Activated CD8-positive, alpha-beta T cell treated with anti-CD3 and anti-CD28 coated beads for 36 hours (primary cell): Measurements from ENCODE around the gene NAP1L1. TPM values are rescaled to one million over a fixed set of nuclear protein-coding genes. Genes with fewer than 3 reads are reported as not detected.

Experiments
- ATAC-seq: fragments of 200-7000 bp; cut with Tn5 transposase; one replicate; pipeline ENCODE4 v1.10.0; 2021; ENCODE audit warnings: mild to moderate bottlenecking, moderate library complexity
- CTCF ChIA-PET: fragments of 350-600 bp; sonication (Branson Sonifier 250); formaldehyde crosslinking; loops from one replicate; lab custom pipeline; 2021; ENCODE audit warnings: antibody characterized with exemption; lab: Charles Lee
- POLR2A ChIA-PET: fragments of 350-600 bp; sonication (Branson Sonifier 250); formaldehyde crosslinking; loops from one replicate; lab custom pipeline; 2021; ENCODE audit warnings: antibody characterized with exemption; lab: Charles Lee
- DNase-seq: peaks from one replicate; pipeline ENCODE4 v3.0.0-alpha.2; 2020
- H3K27ac Mint-ChIP-seq: one replicate; pipeline ENCODE4 v1.8.0; 2021; ENCODE audit warnings: mild to moderate bottlenecking, mixed read lengths
- H3K27me3 Mint-ChIP-seq: one replicate; pipeline ENCODE4 v1.8.0; 2021; ENCODE audit warnings: mixed read lengths
- H3K36me3 Mint-ChIP-seq: one replicate; pipeline ENCODE4 v1.8.0; 2021; ENCODE audit warnings: low read depth, mixed read lengths
- H3K4me1 Mint-ChIP-seq: one replicate; pipeline ENCODE4 v1.8.0; 2021; ENCODE audit warnings: low read depth, mixed read lengths
- H3K4me3 Mint-ChIP-seq: one replicate; pipeline ENCODE4 v1.8.0; 2021; ENCODE audit warnings: mild to moderate bottlenecking, moderate library complexity, mixed read lengths
- H3K9me3 Mint-ChIP-seq: one replicate; pipeline ENCODE4 v1.8.0; 2021; ENCODE audit warnings: mixed read lengths
- intact Hi-C: fragments of 100-400 bp; cut with micrococcal nuclease; formaldehyde crosslinking; loops from one replicate; pipeline ENCODE4 v1.10.0; 2022
- total RNA-seq, 2 experiments: library from RNA; stranded (reverse); gene quantifications; one replicate each; pipeline ENCODE4 v1.2.3, GENCODE V29; 2021
- TF ChIP-seq, protein P1 (sequence below): fragments of 200-600 bp; IDR thresholded peaks from one replicate; pipeline ENCODE4 v1.8.0; 2022; ENCODE audit warnings: antibody characterized with exemption, mild to moderate bottlenecking

Gene NAP1L1
- total RNA-seq, 2 experiments from 2014 or later = 1,090 to 1,104 TPM

DNA sequence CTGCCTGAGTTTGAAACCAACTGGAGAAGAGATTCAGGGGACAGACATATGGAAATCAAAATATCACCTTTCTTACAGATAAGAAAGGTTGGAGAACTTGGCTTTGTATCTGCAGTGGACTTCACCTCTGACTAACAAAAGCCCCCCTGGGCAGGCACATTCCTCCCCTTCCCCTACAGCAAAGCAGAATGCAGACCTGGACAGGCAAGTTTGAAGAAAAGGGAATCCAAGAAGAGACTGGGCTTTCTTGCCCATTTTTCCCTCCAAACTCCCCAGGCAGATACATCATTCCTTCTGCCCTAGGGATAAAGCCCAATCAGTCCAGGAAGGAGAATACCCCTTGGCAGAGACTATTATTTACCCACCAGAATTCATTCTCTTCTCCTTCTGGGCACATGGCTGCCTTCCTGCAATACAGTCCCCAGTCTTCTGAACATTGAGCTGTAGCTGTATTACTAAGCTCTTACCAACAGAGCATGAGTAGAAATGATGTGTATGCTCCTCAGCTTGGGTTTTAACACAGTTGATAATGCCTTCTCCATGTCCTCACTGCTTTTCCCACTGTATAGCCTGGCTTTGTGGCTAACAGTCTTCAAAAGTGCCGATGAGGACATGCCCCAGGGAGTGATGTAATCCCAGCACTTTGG lies 17.4 kb upstream of the NAP1L1 start:
- CTCF ChIA-PET = no interaction called here
- no peaks in the 10 kb centered on the region for H3K4me1 Mint-ChIP-seq
- TF ChIP-seq, protein P1, sequence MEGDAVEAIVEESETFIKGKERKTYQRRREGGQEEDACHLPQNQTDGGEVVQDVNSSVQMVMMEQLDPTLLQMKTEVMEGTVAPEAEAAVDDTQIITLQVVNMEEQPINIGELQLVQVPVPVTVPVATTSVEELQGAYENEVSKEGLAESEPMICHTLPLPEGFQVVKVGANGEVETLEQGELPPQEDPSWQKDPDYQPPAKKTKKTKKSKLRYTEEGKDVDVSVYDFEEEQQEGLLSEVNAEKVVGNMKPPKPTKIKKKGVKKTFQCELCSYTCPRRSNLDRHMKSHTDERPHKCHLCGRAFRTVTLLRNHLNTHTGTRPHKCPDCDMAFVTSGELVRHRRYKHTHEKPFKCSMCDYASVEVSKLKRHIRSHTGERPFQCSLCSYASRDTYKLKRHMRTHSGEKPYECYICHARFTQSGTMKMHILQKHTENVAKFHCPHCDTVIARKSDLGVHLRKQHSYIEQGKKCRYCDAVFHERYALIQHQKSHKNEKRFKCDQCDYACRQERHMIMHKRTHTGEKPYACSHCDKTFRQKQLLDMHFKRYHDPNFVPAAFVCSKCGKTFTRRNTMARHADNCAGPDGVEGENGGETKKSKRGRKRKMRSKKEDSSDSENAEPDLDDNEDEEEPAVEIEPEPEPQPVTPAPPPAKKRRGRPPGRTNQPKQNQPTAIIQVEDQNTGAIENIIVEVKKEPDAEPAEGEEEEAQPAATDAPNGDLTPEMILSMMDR = no peak
- ATAC-seq (no peak), DNase-seq (no peak)
- H3K36me3 Mint-ChIP-seq = no peaks in the 10 kb centered on the region
- H3K27me3 Mint-ChIP-seq = no peaks in the 10 kb centered on the region
- intact Hi-C loops = no loop called here
- H3K9me3 Mint-ChIP-seq = no peaks in the 10 kb centered on the region
- no peak overlapping the region for H3K4me3 Mint-ChIP-seq
- no peak overlapping the region for H3K27ac Mint-ChIP-seq
- POLR2A ChIA-PET = no interaction called here

- Mint-ChIP-seq H3K36me3 (no peaks in the 10 kb centered on the region), H3K9me3 (no peaks in the 10 kb centered on the region), H3K4me1 (no peaks in the 10 kb centered on the region), H3K27ac (no peak overlapping the region), H3K4me3 (no peak overlapping the region), H3K27me3 (peaks cover 1% of the 10 kb centered on the region)
- TF ChIP-seq, protein P1 = no peak
- DNase-seq (no peak), ATAC-seq (no peak)
- ChIA-PET CTCF (no interaction called here), POLR2A (no interaction called here)
- intact Hi-C loops = no loop called here
These were observed 11.7 kb upstream of the NAP1L1 start for GRCh38 chr12:76096079-76096646.

- POLR2A ChIA-PET = no interaction called here
- peaks cover 1% of the 10 kb centered on the region for H3K27me3 Mint-ChIP-seq
- no peak overlapping the region for H3K4me3 Mint-ChIP-seq
- H3K36me3 Mint-ChIP-seq = no peaks in the 10 kb centered on the region
- H3K9me3 Mint-ChIP-seq = no peaks in the 10 kb centered on the region
- CTCF ChIA-PET = no interaction called here
- intact Hi-C loops = no loop called here
- ATAC-seq = no peak
- no peak for DNase-seq
- H3K27ac Mint-ChIP-seq = no peak overlapping the region
- TF ChIP-seq, protein P1 = no peak
- no peaks in the 10 kb centered on the region for H3K4me1 Mint-ChIP-seq
These were observed 10.3 kb upstream of the NAP1L1 start for GRCh38 chr12:76094754-76095153.

DNA sequence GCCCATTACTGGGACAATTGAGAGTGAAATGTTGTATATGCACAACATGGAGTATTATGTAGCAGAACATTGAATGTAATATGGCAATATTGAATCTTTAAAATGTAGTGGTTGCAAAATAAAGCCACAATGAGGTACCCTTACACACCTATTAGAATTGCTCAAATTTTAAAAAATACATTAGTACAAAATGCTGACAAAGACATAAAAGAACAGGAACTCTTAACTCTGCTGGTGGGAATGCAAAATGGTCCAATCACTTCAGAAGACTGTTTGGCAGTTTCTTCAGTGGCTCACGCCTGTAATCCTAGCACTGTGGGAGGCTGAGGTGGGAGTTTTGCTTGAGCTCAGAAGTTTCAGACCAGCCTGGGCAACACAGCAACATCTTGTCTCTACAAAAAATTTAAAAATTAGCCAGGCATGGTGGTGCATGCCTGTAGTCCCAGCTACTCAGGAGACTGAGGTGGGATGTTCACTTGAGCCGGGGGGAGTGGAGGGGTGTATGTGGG lies 6.8 kb upstream of the NAP1L1 start:
- H3K27me3 Mint-ChIP-seq = peaks cover 1% of the 10 kb centered on the region
- H3K4me3 Mint-ChIP-seq = no peak overlapping the region
- no peak overlapping the region for H3K27ac Mint-ChIP-seq
- ATAC-seq = no peak
- intact Hi-C loops = no loop called here
- peaks cover 7% of the 10 kb centered on the region for H3K4me1 Mint-ChIP-seq
- ChIA-PET CTCF (no interaction called here), POLR2A (no interaction called here)
- no peak for DNase-seq
- no peaks in the 10 kb centered on the region for H3K9me3 Mint-ChIP-seq
- no peaks in the 10 kb centered on the region for H3K36me3 Mint-ChIP-seq
- TF ChIP-seq, protein P1 = no peak

DNA sequence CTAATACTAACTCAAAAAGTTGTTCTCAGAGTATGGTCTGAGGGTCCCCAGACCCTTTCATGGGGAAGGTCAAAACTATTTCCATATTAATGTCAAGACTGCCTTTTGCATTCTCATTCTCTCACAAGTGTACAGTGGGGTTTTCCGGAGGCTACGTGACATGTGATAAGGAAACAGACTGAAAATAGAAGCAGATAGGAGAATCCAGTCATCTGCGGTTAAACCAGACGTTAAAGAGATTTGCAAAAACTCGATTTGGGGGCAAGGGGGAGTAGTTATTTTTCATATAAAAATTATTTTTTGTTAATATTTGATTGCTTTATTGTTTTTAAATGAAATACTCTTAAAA lies 1.0 kb upstream of the NAP1L1 start:
- H3K9me3 Mint-ChIP-seq = no peaks in the 10 kb centered on the region
- H3K36me3 Mint-ChIP-seq = peaks cover 29% of the 10 kb centered on the region
- intact Hi-C loops = loop anchor here (2.0 to 10.0 kb wide), 3 partner anchors 73 to 472 kb away; partner anchors contain the start of gene OSBPL8
- peak overlapping the region; percentile 94 for H3K4me3 Mint-ChIP-seq
- TF ChIP-seq, protein P1 = peak; percentile 9
- DNase-seq (peak; percentile 72), ATAC-seq (peak; percentile 10)
- H3K4me1 Mint-ChIP-seq = peaks cover 38% of the 10 kb centered on the region
- H3K27me3 Mint-ChIP-seq = no peaks in the 10 kb centered on the region
- ChIA-PET POLR2A (interaction anchor here (0.8 to 2.8 kb wide), 2 partner anchors 55 to 73 kb away, joined by 3 to 16 read pairs; no protein-coding TSS in a partner anchor), CTCF (no interaction called here)
- H3K27ac Mint-ChIP-seq = peak overlapping the region; percentile 99
